HG02943 (cell line): ENCODE measurements around the gene SETBP1.

Experiments
- ATAC-seq: cut with Tn5 transposase; IDR thresholded peaks from one replicate; pipeline ENCODE4 v1.9.1; 2021; ENCODE audit warnings: mild to moderate bottlenecking, low read depth, moderate library complexity; ENCODE audit not compliant: unreplicated experiment

The SETBP1 gene

DNA sequence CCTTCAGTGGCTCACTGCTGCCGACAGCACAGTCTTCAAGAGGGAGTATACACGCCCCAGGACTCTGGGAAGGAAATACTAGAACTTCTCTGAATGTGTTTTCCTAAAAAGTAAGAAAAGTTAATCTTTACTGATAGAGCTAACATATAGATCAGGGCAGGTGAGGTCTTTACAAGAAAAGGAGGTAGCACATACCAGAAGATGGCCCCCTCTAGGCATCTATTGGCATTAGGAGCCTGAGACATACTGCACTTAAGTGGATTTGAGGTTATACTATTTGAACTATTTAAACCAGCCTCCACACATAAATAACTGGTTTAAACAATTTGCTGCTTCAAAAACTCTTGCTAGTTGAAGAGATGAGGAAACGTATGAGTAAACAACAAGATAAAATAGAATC lies 406.1 kb downstream of the SETBP1 start:
- no peak for ATAC-seq

DNA sequence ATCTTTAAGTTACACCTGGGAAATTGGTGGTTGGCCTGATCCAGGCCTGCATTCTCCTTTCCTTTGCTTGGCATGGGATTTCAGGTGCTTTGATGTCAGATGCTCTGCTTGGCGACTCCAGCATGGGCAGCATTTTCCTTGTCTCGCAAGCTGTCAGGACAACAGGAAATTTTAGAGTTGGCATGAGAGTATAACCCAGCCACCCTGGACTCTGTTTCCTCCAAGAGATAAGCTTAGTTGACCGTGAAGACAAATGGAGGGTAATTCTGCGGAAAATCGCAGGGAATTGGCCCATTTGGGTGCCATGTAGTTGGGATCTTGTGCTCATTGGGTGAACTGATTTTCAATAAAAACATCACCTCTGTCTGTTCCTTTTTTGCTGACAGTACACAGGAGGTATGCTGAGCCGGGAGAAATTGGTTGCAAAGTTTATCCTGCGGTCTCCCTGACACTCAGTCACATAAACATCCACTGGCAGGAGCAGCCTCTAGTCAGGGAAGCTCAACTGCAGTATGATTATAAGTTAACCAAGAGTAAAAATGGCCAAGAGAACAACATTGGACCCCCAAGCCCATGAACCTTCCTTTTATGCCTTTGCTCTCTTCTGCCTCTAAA lies 409.9 kb downstream of the SETBP1 start:
- no peak for ATAC-seq

DNA sequence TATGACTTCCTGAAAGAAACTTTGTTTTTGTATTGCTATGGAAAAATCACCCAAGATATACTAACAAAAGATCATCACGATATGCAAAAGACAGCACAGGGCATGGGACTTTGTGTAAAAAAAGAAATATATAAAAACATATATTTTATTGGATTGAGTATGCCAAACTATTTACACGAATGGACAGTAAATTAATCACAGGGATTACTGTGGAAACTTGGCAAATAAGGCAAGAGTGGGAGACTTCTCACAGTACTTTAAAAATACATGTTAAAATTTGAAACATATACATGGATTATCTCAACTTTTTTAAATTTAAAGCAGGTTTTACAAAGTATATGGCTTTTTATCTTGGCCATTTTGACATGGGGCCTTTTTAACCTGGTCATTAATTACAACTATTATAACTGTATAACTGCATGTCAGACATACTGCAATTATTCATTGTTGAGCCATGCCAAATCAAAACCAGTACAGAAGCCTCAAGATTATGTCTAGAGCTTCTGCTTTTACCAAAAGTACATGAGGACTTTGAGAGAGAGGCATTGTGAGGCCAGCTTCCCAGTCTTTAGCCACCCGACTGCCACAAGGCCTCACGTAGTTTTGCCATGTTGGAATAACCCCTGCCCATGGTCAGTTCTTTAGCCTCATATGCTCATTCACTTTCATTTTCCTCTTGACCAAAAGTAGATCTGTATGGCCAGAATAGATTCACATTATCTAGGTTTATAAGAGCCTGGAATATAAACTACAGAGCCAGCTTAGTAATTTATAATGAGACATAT lies 419.8 kb downstream of the SETBP1 start:
- ATAC-seq = no peak

DNA sequence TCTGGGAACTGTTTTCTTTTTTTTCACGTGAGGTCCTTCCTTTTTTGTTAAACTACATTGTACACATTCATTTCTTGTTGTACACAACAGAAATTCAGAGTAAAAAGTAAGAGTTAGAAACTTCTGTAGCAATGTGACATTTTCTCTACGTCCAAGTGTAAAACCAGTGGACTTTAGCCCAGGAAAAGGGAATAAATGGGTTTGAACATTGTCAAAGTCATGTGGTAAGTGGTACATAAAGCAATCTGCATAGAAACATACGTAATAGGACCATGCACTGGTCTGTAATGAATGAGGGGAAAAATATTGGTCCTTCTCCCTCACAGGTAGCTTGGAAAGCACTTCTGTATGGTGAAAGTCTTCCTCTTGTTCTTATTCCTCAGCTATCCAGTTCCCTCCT lies 421.4 kb downstream of the SETBP1 start:
- ATAC-seq = no peak

DNA sequence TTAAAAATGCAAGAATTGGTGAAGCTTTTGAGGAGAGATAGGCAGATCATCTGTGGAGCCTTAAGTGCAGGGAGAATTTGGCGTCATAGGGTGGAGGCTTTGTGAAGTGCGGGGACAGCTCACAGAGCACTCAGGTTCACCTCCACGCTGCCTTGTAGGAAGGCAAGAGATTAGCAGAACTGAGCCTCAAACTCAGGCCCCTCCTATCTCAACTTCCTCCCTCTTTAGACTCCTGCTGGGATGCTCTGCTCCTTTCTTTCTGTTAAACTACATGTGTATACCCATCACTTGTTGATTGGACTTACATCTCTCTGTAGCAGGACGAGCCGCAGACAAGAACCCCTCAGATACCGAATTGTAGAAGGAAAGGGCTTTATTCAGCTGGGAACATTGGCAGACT lies 422.2 kb downstream of the SETBP1 start:
- no peak for ATAC-seq

DNA sequence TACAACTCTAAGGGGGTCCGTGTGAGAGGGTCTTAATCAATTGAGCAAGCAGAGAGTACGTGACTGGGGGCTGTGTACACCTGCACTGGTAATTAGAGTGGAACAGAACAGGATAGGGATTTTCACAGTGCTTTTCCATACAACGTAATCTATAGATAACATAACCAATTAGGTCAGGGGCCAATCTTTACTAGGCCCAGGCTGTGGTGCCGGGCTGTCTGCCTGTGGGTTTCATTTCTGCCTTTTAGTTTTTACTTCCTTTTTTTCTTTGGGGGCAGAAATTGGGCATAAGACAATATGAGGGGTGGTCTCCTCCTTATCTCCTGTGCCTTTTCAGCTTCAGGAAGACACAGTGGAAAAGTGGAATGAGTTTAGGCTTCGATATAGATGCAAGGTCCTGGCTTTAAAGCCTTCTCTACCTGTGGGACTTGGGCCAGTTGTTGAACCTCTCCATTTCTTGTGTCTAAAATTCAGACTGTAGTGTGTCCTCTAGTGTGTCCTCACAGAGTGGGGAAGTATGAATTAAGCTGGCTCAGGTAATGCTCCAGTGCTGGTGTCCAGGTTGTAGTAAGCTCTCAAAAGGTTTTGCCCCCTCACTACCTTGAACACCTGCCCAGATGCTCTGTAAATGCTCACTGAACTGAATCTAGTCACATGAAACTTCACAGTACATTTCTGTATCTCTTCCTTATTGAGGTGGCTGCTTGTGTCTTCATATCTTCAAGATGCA lies 422.8 kb downstream of the SETBP1 start:
- peak; percentile 44 for ATAC-seq

DNA sequence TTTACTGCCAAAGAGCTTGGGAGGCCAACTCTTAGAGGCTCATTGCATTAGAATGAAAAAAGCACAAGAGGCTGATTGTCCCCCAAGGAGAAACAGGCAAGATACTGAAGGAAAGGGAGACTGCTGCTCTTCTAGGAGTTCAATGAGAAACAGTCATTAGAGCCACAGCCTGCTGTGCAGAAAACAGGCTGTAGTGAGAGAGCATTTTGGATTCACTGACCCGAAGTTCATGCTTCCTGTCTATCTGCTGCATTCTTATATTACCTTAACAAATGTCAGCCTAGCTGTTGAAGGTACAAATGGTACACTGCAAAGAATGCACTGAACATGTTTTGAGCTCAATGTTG lies 423.3 kb downstream of the SETBP1 start:
- peak; percentile 18 for ATAC-seq

DNA sequence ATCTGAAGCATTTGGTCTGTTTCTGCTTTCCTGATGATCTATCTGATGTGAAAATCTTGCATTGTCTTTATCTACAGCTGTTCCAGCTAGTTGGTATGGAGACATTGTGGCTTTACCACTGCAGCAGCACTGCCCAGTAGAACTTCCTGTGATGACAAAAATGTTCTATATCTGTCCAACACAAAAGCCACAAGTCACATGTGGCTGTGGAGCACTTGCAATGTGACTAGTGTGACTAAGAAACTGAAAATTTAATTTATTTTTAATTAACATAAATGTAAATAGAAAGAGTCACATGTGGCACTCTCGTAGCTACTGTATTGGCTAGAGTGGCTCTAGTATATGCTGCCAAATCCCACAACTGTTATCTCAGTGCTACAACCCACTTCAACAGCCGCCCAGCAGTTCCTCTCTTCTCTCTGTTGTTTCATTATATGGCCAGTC lies 425.7 kb downstream of the SETBP1 start:
- peak; percentile 90 for ATAC-seq

DNA sequence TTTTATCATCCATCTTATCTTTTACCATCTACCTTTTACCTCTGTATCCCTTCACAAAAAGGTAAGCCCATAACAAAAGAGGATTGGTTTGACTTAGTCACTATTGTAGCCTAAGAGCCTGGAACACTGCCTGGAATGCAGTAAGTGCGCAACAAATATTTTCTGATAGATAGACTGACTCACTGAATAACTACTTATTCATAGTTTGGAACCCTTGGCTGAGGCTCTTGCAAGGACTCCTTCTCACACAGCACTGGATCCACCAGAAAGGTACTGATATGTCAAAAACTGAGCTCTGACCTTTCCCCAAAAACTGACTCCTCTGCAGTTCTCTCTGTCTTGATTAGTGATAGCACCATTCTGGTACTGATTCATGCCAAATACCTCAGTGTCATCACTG lies 426.7 kb downstream of the SETBP1 start:
- ATAC-seq = no peak

DNA sequence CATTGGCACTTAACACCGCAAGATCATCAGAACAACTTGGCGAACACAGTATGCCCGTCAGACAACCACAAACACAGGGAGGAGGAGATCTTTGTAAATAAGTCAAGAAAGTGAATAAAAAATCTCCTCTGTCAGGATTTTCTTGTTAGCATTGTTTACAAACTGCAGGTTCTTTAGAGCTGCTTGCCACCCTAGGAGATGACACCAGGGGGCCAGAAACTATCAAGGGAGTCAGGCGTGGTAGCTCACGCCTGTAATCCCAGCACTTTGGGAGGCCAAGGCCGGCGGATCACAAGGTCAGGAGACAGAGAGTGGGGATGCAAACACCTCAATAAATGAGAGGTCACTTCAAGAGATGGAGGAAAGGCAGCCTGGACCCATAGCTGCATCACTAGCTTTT lies 428.1 kb downstream of the SETBP1 start:
- no peak for ATAC-seq

DNA sequence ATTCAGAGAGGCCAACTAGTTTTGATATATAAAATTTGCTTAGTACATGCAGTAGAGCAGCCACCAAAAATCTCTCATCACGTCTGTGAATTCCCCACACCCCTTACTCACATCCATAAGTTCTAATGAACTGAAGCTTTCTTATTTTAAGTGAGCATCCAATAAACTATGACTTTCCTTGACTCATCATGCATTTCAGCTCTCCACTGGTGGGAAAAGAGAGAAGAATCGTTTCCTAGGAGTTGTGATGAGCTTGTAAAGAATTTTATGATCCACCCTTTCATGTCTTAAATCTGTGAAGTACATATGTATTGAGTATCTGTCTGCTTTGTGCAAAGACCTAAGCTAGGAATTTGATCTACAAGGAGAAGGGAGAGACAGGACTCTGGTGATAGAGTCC lies 428.6 kb downstream of the SETBP1 start:
- ATAC-seq = no peak

DNA sequence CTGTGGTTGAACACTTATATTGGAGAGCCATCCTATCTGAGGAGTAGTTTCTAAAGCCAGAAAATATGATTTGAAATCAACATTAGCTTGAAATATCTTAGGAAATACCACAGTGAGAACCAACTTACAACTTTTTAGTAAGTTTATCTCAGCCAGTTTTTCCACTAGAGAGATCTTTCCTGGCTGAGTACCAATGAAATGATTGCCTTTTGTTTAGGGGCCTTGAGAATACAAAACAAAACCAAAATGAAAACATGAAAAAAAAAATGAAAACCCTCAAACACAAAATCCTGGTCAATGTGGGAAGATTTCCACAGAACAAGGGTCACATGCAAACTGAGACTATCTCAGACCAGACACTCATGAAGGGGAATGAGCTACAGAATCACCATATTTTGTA lies 429.0 kb downstream of the SETBP1 start:
- ATAC-seq = no peak

DNA sequence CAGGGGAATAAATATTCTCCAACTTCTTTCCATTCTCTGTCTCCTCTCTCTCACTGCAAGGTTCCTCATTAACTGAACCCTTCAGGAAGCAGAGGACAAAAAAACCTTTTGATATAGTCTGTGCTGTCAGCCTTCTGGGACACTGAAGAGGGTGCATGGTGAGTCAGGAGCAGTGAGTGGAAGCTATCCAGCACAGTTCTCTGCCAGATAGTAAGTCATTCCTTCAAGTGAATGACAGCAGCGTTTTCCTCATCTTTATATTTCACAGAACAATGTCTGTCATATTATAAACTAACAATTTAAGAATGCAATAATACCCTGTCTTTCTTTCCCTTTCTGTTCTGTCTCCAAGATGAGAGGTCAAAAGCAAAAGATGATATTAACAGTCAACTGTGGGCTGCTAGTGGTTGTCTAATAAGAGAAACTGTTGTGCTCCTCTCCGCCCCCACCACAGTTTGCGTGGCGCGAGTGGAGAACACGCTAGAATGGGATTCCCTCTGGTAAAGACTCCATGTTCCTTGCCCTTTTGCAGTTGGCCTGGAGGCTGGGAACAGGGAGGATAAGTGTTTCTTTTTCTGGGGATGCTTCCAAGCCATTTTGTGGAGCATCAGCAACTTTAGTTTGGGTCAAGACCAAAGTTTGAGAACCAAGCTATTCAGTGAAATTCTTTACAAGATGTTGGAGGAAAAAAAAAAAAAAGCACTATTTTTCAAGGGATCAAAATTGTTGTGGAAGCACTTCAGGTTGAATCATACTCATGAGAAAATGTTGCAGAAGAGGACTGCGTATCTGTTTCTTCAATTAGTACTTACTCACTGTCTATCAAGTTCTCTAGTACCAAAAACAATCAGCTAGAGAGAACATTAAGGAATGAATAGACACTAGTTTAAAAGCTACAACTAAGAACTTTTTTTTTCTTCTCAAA lies 430.2 kb downstream of the SETBP1 start:
- ATAC-seq = no peak

DNA sequence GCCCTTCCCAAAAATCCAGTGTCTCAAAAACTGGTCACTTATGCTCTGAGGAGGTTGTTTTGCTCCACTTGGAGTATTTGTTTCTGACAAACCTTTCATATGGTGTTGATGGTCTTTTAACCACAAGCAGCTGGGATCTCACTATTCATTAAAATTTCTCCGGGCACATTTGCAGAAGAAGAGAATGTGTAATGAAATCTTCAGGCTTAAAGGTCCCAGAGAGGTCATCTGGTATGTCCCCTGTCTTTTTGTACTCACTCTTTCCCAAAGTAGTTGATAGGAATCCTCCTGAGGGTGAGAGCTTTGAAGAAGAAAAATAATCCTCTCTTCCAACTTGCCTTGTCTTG lies 430.8 kb downstream of the SETBP1 start:
- ATAC-seq = no peak

DNA sequence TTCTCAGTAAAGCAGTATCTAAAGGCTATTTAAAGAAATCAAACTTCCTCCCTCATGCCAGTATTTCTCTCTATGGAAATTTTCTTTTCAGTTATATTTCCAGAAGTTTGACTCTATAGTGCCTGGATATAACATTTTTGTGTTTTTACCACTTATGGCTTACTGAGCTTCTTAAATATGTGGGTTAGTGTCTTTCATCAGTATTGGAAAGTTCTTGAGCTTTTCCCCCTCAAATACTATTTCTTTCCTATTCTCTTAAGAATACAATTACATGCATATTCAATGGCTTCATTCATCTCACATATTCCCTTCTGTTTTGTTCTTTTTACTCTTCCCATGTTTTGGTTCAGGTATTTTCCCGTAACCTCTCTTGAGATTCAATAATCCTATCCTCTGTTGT lies 432.0 kb downstream of the SETBP1 start:
- ATAC-seq = no peak

DNA sequence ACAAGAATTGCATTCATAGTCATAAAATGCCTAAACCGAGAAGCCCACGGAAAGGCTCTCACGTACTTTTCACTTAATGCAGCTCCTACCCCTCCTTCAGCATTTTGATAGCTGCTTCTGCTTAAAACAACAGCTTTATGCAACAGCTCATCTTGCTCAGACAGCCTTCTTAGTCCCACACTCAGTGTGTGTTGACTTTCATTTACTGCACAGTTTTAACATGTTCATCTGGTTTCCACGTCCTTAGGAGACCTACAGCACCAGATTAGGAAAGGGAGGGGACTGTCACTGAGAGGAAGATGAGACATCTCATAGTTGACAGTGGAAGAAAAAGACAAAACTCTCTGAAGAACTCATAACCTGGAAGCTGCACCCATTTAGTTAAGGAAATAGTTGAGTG lies 435.4 kb downstream of the SETBP1 start:
- ATAC-seq = no peak
